ENCODE data around the gene SPOCK1.

The SPOCK1 gene

DNA sequence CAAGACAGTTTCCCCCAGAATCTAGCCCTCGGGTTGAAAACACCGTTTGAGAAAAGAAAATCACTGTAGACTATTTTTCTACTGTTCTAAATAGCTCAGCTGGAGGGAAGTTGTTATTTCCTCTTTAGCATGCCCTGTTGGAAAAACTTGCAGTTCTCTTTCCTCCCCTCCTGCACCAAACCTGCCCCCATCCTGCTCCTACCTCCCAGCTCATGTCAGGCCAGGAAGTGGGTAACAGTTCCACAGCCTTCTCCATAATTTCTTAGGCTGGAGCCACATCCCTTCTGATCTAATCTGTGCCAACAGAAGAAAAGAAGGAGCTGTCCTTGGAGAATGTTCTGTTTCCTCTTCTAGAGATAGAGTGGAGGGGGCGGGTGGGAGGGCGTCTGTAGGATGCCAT, 437.7 kb downstream of the SPOCK1 start:
- no peak for DNase-seq (ENCODE audit: low read depth)

DNA sequence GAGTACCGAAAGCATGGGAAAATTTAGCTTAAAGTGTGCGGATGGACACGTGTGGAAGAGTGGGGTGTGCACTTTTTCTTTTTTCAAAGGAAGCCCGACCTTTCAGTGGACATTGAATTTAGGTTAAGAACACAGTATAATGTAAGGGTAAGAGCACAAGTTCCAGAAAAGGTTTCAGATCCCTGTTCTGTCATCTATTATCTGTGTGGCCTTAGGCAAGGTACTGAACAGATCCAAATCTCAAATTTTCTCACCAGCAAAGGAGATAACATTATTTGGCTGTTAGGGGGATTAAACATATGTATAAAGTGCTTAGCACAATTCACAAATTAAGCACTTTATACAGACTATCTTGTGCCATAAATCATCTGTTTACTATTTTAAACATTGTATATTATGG, 441.0 kb downstream of the SPOCK1 start:
- DNase-seq (ENCODE audit: low read depth) = no peak

DNA sequence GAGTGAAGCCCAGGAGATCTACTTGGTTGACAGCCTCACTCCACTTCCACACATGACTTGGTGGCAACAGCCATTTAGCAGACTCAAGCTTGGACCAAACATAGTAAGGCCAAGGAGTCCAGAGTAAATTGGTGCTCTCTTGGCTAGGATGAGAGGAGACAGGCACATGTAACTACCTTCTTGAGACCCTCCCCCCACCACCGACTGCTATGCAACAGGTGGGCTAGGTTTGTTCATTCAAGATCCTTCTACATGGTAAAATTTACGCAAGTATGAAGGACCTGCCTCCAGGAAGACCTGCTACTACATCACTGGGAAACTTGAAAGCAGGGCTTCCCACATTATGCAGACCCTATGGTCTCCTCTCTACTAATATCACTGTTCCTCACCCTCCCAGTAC, 442.4 kb downstream of the SPOCK1 start:
- no peak for DNase-seq (ENCODE audit: low read depth)

DNA sequence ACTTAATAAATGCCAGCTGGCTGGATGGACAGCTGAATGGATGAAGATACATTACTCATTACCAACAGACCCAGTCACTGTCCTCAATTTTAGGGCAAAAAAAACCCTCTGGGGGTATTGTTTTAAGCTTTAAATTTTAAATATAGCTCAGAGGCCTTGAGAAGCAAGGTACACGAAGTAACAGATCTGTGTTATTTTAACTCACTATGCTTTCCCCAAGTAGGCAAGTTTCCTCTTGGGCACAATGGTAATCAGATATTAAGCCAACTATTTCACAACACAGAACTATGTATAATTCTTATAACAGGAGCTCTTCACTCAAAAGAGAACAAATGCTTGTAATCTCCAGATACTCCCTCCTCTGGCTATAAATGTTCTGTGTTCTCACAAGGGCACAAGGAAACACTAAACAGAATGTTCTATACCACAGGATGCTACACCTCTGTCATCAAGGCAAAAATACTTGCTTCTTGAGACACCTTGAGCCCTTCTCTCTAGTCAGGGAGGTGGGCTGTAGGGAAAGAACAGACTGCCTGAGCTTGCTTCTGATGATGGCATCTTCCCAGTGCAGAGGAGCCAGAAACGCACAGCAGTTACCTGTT, 443.8 kb downstream of the SPOCK1 start:
- no peak for DNase-seq (ENCODE audit: low read depth)

DNA sequence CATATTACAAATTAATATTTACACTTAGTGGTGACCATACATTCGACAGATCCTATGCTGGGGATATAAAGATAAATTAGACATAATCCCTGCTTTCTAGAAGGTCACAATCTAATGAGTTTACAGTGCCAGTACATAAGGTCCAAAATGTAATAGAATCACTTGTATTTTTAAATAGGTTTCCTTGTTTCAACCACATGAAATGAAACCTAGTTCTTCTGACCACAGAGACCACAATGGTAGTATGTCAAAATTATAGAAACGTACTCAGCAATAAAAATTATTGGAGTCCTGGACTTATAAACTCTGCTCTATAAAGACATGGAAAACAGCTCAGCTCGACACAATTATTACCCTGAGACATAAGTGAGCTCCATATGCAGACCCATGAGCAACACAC, 444.3 kb downstream of the SPOCK1 start:
- DNase-seq (ENCODE audit: low read depth) = no peak

DNA sequence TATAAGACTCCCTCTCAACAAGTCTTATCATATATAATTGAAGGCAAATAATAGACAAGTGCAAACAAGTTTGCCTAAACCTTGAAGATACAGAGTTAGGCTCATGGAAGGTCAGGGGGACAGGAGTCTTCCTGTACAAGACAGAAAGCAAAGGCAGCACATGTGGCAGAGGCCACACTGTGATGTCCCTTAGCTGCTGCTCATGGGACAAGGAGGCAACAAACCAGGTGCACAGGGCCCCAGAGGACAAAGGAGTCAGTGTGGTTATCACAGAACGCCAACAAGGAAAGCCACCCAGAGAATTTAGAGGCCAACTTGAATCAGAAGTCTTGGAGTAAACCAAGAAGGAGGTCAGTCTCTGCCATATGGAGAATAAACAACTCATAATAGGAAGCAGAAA, 444.8 kb downstream of the SPOCK1 start:
- no peak for DNase-seq (ENCODE audit: low read depth)

DNA sequence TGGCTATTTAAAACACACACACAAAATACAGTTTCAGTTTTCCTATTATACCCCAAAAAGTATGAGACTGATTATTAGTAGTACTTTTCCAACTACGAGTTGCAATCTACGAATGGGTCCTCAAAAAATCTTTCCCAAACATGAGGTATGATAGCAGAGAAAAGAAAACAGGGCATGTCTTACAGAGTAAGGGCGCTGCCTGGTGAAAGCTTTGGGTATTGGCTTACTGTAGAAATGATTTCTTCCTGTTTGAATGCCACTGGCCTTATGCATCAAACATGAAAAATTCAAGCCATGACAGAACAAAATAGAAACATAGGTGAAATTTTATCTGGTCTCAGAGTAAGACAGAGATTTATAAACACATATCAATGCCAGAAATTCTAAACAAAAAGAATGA, 448.0 kb downstream of the SPOCK1 start:
- DNase-seq (ENCODE audit: low read depth) = no peak

DNA sequence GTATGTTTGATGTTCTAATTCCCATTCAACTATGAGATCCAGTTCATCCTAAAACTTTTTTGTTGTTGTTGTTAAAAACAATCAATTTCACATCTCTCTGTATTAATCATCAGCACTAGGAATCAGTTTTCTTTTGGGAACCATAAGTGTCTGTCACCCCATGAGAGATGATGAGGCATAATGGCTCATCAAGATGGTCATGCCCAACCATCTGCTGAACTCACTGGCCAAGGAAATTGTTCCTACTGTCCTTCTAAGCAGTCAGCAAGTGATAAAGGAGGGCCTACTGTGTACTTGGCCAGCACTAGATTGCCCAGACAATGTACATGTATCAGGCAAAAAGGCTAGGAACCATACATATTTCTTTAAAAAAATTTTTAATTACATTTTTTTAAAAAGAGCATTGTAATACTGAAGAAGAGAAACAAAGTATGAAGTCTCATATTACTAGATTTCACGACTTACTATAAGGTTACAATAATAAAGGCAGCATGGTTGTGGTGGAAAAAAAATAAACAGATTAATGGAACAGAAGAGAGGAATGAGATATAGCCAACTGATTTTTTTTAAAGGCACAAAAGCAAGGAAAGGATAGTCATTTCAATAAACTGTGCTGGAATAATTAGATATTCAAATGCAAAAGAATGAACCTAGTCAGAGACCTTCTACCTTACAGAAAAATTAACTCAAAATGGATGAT, 458.3 kb downstream of the SPOCK1 start:
- DNase-seq (ENCODE audit: low read depth) = no peak

DNA sequence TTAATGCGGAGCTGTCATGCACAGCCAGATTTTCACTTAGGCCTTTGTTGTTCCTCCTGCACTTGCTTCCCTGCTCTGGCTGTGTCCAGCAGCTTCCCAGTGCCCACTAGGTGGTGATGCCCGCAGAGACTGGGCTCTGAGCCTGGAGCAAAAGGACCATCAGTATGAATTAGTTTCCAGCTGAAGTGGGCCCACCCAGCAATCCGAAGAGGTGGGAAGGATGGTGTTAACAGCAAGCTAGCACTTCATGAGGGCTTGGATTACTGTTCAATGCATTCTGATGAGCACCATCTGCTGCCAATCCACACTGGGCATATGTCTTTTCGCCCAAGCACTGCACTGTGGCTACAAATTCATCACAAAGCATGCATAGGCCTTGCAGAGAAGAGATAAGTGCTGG, 459.1 kb downstream of the SPOCK1 start:
- no peak for DNase-seq (ENCODE audit: low read depth)

DNA sequence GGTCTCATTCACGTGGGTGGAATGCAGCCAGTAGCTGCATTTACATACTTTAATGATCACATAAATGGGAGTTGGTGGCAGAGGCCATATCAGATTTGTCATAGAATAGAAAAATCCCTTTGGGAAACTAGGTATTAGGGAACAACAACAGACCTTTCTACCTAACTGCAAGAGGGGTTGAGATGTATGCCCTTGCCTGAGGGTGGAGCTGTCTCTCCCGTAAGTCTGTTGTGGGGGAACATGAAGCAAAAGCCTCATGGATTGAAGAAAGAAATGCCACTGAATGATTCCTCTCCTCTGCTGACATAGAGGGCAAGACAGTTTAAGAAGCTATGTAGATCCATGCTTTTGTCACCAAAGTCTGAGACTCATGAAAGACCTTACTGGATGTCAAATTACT, 461.3 kb downstream of the SPOCK1 start:
- DNase-seq (ENCODE audit: low read depth) = no peak

DNA sequence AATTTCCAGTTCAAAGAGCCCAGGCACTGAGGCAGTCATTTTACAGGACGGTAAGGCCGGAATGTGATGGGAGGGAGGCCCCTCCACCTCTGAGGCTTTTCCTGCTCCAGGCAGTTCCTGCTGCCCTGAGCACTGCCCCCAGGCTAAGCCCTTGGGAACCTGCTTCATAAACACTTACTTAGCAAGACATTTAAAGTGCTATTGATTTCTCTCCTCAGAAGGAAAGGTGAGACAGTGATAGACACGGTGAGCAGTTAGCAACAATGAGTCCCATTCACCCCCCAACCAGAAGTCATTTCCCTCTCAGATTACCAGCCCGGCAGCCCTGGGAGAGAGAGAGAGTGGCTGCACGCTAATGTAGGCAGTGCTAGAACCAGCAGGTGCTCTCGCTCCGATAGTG, 462.5 kb downstream of the SPOCK1 start:
- DNase-seq (ENCODE audit: low read depth) = no peak

DNA sequence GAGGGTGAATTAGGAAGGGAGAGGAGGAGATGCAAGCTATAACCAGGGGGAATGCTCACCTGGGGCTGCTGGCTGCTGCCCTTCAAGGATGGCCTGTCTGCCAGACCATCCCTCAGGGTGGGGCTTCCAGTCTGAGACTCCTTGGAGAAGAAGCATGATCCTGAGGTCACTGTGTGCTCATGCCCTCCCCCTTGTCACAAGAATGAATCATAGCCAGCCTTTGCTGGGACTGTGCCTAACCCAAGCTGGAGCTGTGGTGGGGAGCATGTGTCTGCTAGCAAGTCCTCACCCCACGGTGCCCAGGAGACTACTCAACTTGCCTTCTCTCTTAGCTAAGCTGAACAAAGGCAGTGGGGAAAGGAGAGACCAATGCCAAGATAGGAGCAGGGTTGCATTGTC, 463.6 kb downstream of the SPOCK1 start:
- DNase-seq (ENCODE audit: low read depth) = no peak

DNA sequence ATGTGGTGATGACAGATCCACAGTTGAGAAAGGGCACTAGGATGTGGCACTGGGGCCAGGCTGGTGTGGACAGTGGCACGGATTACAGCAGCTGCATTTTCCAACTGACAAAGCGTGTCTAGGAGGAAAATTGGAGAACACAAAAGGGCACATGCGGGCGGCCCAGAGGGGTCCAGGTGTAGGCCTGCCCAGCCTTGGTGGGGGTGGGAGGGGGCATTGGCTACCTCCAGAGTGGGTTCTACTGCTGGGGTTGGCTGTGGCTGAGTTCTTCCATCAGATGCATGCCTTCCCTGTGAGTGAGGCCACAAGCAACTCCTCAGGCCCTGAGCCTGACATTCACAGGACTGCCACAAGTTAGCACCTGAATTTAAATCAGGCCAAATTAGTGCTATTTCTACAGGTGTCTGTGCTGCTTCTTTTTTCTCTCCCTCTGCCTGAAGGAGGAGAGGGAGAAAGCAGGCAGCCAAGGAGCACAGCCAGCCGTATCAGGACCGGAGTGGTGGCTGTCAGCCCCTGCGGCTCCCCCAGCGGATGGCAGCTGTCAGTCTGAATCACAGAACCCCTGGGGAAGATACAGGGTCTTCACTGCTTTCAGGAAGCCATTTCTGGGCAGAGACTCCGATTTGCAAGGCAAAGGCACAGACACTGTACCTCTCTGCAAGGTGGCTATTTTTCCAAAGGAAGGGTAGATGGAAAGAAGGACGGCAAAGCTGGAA, 464.2 kb downstream of the SPOCK1 start:
- no peak for DNase-seq (ENCODE audit: low read depth)

DNA sequence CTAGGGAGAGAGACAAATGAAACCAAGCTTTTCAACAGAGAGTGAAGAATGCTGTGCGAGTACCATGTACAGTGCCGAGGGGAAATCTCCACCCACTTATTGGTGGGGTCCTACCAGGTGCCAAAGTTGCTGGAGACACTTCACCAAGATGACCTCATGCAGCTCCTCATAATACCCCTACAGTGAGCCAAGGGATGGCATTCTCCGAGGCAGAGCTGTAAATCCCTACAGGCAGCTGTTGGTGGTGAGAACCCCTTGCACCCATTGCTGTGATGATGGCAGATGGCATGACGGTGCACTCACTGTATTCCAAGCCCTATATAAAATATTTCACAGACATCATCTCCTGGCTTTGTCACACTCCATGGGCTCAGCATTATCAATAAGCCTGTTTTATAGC, 464.9 kb downstream of the SPOCK1 start:
- no peak for DNase-seq (ENCODE audit: low read depth)

DNA sequence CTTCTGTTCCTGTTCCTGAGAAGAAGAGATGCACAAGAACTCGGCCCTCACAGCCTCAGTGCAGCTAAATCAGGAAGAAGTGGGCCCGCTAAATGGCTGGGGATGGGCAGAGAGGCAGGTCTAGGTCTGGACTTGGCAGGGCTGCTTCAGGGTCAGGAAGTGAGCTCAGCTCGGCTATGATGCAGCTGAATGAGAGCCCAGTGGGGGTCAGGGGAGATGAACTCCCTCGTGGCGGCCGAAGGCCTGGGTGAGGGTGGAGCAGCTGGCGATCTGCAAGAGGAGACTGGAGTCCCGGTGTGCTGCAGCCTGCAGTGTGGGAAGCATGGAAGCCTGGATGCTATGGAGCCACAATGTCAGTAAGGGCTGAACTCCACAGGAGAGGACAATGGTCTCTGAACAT, 466.2 kb downstream of the SPOCK1 start:
- DNase-seq (ENCODE audit: low read depth) = no peak

DNA sequence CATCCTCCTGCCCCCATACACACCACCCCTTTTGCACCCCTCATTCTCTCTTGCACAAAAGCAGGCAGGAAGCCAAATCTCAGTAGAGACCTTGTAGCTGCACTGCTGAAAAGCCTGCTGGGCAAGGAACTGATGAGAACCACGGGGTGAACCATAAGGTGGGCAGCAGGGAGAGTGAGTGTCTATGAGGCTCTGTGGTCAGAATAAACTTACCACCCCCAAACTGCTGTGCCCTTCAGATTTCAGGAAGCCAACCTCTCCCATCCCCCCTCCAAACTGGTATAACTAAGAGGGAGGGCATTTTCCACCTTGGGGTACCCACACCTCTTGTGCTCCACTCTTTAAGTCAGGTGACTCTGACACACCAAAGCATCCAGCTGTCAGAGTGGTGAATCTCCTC, 471.4 kb downstream of the SPOCK1 start:
- DNase-seq (ENCODE audit: low read depth) = no peak

DNA sequence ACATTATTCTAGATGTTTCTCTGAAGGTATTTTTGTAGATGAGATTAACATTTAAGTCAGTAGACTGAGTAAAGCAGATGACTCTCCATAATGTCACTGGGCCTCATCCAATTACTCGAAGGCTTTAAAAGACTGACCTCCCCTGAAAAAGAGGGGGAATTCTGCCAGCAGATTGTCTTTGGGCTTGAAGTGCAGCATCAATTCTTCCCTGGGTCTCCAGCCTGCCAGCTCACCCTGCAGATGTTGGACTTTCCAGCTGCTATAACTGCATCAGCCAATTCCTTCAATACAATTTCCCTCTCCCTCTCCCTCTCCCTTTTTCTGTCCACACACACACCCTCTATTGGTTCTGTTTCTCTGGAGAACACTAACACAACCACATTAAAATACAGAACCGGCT, 472.8 kb downstream of the SPOCK1 start:
- DNase-seq (ENCODE audit: low read depth) = no peak

DNA sequence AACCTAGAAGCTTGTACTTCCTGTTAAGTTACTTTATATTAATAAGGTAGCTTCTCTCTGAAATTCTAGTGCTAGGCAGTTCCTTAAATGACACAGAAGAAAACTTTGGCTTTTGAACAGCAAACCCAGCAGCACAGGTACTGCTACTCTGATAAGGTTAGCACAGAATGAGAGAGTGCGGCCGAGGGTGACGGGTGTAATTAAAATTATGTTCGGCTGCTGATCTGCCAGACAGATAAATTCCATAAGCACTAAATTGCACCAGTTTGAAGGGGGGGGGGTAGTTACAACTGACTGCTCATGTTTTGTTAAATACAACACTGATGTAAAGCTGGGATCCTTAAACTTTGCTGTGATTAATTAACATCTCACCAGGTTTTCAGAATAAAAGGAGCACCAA, 475.1 kb downstream of the SPOCK1 start:
- DNase-seq (ENCODE audit: low read depth) = no peak

DNA sequence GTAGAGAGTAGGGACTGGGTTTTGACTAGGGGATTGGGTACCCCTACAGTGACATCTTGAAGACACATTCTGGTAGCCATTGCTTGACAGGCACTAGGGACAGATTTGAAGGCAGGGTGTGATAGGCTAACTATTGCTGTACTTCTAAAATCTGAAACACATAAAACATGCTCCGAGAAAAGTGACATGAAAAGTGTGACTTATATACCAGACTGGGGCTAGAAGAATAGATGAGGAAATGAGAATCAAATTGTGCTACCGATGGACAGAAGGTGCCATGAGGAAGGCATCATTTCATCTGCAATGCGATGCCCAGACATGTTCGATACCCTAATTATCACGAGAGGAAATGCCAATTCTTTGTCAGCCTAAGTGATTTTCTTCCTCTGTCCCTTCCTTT, 475.8 kb downstream of the SPOCK1 start:
- DNase-seq (ENCODE audit: low read depth) = no peak

DNA sequence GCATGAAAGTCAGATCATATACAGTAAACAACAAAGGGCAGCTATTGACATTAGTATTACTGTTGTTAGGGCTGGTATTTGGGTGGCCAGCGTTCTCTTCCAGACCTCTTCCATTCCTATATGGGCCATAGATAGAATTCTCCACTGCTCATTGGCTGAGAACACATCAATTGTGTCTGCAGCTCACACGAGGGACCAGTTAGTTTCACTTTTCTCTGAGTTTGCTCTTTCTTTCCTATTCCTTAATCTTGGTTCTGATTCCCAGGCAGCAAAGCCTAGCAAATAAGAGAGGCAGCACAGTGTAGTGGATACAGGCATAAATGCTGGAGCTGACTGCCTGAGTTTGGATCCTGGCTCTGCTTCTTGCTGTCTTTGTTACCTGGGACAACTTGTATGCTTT, 476.4 kb downstream of the SPOCK1 start:
- no peak for DNase-seq (ENCODE audit: low read depth)

DNA sequence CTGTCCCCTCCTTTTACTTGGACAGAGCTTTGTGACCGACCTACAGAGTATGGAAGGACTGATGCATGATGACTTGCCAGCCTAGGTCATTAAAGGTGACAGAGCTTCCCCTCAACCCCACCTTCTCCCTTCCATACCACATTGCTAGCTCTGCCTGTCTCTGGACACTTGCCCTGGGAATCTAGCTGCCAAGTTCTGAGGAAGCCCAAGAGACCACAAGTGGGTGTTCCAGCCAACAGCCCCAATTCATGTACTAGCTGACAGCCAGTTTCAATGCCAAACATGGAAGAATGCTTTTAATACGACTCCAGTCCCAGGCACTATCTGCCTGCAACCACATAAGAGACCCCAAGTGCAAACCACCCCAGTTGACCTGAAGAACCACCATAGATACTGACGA, 477.1 kb downstream of the SPOCK1 start:
- DNase-seq (ENCODE audit: low read depth) = no peak

DNA sequence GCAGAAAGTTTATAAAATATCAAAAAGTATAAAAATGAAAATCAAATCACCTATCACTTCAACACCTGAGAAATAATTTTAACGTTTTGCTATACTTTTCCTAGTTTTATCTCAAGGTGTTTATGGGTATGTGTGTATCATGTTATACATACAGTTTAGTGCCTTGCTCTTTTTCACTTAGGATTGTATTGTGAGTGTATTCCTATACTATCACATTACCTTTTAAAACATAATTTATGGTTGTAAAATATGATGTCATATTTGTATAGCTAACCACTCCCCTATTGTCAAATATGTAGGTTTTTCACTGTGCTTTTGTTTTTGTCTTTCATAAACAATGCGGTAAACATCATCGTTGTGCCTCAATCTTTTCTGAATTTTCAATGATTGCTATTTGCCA, 479.9 kb downstream of the SPOCK1 start:
- DNase-seq (ENCODE audit: low read depth) = no peak

DNA sequence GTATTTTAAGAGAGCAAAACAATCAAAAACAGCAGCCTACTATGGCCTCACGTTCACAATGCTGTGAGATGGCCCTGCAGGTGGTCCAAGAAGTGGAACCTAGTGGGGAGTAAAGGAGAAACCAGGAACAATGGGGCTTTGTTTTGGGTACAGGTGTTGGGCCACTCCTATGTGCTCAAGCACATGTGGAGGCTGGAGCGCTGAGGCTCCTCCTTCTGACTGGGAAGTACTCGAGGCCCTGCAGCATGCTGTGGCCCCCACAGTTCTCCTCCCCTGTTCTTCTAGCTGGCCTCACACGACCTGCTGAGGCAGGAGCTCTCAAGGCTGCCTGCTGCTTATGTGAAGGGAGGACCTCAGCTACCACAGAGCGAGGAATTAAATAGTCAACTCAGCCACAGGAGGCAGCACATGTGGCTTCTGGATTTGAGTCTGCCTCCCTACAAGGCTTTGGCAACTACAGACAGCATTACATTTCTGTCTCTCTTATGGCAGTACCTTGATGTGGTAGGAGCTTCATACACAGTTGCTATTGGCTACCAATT, 482.3 kb downstream of the SPOCK1 start:
- DNase-seq (ENCODE audit: low read depth) = no peak

All from stimulated activated CD8-positive, alpha-beta memory T cell treated with anti-CD3 and anti-CD28 coated beads, Interleukin-12 subunit alpha, Interleukin-12 subunit beta, amount 100 ng/mL, for 1 hour (primary cell).